HEK293T (cell line): Measurements from ENCODE around the gene TFEB.

Source experiments
- BHLHE40 ChIP-seq: fragments of 450-650 bp; IDR thresholded peaks from 2 replicates; pipeline ENCODE4 v1.6.1; 2016; ENCODE audit warnings: mild to moderate bottlenecking, moderate library complexity, borderline replicate concordance
- CTBP1 ChIP-seq: fragments of 450-650 bp; IDR thresholded peaks from 2 replicates; pipeline ENCODE4 v1.6.1; 2016; ENCODE audit warnings: borderline replicate concordance
- FOXA1 ChIP-seq: fragments of 450-650 bp; IDR thresholded peaks from 2 replicates; pipeline ENCODE4 v1.6.1; 2016; ENCODE audit warnings: mild to moderate bottlenecking
- FOXK2 ChIP-seq: fragments of 450-650 bp; IDR thresholded peaks from 2 replicates; pipeline ENCODE4 v1.6.1; 2016; ENCODE audit warnings: mild to moderate bottlenecking
- FOXM1 ChIP-seq: fragments of 450-650 bp; IDR thresholded peaks from 2 replicates; pipeline ENCODE4 v1.6.1; 2017; ENCODE audit warnings: mild to moderate bottlenecking, borderline replicate concordance
- LEF1 ChIP-seq: fragments of 450-650 bp; IDR thresholded peaks from 2 replicates; pipeline ENCODE4 v1.6.1; 2017; ENCODE audit warnings: mild to moderate bottlenecking, borderline replicate concordance
- SP1 ChIP-seq: fragments of 450-650 bp; IDR thresholded peaks from 2 replicates; pipeline ENCODE4 v1.6.1; 2017
- SUZ12 ChIP-seq: fragments of 450-650 bp; IDR thresholded peaks from 2 replicates; pipeline ENCODE4 v1.6.1; 2016; ENCODE audit warnings: mild to moderate bottlenecking
- TARDBP ChIP-seq: fragments of 450-650 bp; IDR thresholded peaks from 2 replicates; pipeline ENCODE4 v1.6.1; 2016

DNA sequence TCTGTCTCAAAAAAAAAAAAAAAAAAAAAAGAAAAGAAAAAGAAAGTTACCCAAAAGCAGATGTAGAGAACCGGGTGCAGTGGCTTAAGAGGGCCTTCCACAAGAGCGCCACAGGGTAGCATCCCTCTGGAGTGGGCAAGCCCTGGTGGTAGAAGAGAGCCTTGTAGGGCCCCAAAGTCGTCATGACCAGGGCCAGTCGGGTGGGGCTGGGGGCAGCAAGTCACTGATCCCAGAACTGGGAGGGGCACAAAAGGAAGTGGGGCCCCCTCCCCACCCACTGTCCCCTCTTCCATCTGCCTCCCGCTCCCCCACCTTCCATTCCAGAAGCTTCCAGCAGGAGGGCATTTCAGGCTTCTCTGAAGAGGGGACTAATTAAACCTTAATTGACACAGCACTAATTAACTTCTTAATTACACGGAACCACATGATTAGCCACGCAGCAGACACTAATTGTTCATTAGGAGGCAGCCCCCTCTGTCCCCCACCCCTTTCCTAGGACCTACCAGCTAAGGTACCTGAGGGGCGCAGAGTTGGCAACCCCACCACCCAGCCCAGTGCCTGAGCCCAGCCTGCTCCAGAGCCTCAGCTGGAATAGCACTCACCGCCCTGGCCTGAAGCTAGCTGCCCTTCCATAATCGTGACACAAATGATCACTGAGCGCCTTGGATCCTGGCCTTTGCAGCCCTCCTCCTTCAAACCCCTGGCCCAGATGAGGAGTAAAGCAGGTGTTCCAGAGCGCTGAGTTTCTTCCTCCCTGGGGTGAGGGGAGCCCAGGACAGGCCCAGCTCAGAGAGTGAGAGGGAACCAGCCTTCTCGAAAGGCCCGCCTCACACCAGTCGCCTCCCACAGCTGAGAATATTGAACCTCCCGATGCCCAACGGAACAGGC, 62.3 kb downstream of the TFEB start:
- TF ChIP-seq LEF1 (no peak), SUZ12 (no peak), FOXK2 (no peak), BHLHE40 (no peak), FOXM1 (no peak), CTBP1 (no peak), FOXA1 (no peak), SP1 (no peak), TARDBP (no peak)
